HG03060 (cell line): Measurements from ENCODE around the gene MRPL2.
"Not testable (repeated sequence)": the region's sequence is repeated elsewhere in the genome, so short reads cannot be mapped to it uniquely, and the experiment has no call there.

ENCODE experiments used
- ATAC-seq: cut with Tn5 transposase; IDR thresholded peaks from one replicate; pipeline ENCODE4 v1.9.1; 2021; ENCODE audit warnings: low read depth, moderate number of reproducible peaks; ENCODE audit not compliant: unreplicated experiment

Gene MRPL2

DNA sequence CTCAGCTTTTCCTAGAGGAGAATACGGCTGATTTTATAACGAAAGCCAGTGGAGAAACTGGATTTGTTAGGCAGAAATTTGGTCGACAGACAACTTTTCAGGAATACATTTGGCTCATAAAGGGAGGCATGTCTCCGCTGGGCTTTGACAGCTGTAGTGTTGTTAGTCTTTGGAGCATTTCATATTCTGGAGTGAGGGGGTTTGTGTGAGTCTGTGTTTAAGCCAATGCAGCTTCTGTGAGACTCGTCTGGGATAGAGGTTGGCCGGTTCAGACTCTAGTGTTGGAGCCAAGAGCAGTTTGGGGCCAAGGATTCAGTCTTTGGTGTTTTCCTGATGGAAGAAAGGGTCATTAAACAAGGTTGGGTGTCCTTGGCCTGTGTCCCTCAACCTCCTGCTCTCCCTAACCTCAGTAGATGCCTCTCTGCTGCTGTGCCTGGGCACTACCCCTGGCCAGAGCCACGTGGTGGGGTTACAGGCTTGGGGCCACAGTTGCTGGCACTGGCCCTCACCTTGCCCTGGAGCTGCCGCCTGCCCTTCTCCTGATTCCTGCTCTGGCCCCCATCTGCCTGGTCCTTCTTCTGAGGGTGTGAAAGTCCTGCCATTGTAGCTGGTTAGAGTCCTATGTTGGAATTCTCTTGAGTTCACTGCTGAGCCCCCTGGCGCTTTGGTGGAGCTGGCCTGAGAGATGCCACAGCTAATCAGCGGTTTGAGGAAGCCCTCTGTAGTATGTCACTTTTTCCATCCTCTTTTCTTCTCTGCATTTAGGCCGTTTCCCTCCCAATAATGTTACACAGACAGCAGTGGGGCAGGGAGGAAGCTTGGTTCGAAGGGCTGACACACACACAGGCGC lies 23.8 kb upstream of the MRPL2 start:
- no peak for ATAC-seq

GRCh38 chr6:43081922-43082321 lies 22.7 kb upstream of the MRPL2 start:
- ATAC-seq, result not testable (repeated sequence)

DNA sequence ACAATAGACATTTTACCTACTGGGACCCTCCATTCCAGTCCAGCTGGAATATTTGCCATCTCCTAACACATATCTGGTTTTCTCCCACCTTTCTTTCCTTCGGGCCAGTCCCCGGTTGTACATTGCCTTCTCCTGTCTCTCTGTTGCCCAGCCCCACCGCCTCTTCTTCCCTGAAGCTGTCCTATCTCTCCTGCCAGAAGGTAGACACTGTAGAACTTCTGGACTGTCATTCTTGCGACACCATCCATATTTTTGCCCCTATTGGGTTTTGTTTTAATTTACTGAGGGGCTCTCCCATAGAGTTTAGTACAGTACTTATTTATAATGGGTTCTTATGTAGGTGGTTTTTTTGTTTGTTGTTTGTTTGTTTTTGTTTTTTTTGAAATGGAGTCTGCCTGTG lies 21.8 kb upstream of the MRPL2 start:
- no peak for ATAC-seq

DNA sequence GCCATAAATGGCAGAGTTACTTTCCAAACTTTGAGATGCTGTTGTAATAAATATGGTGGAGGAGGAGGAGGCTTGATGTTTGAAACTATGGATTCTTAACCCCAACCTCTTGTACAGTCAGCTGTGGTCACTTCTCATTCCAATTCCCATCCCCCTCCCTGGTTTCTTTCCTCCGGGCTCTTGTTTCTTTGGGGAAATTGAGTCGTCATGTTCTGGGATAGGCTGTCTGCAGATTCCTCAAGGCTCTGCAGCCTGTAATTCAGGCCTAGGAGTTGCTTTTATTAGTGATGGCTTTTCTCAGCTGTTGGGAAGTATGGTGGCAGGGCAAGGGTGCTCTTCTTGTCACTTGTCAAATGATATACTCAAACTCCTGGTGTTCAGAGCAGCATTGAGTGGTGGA lies 19.5 kb upstream of the MRPL2 start:
- no peak for ATAC-seq

- no peak for ATAC-seq
These were observed 18.8 kb upstream of the MRPL2 start for GRCh38 chr6:43077981-43078511.

GRCh38 chr6:43077333-43077809 lies 18.1 kb upstream of the MRPL2 start:
- no peak for ATAC-seq

- no peak for ATAC-seq
These were observed 17.5 kb upstream of the MRPL2 start for GRCh38 chr6:43076464-43077332.

GRCh38 chr6:43075670-43076463 lies 16.6 kb upstream of the MRPL2 start, which contains the start of gene PTK7:
TSS of gene PTK7 (plus strand) at chr6:43076314. CDS start at chr6:43076489, 175 bp downstream.
- ATAC-seq, result no peak

DNA sequence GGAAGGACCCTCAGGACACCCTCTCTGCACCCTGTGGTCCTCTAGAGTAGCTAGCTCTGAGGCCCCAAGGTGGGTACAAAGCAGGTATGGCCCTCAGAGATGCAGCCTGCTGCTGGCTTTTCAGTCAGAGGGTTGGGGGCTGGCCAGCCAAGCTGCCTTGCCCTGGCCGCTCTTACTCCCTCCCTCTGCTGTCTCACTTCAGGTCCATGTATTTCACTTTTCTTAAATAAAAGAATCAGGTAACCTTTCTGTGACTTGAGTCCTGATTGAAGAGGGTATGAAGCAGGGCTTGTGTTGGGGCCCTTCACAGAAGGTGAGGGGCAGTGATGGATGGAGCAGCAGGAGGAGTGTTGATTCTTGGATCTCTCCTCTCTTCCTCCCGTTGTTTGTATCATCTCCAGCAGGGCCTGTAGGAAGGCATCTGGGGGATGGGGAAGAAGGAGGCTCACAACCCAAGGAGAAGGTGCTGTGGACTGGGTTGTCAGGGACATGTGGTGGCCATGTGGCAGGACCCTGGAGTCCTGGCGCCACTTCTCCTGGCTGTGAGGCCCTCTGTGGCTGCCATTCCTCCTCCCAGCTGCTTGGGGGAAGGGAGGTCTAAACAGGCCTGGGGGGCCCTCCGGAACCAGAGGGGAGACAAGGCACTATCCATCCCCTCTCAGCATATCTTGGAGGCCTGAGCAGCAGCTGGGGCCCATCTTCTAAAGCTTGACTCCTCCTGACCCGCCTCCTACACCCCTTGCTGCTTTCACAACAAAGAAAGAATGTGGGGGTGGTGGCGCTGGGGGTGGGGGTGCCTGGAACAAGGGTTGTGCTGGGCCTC lies 15.8 kb upstream of the MRPL2 start:
- ATAC-seq, result no peak

DNA sequence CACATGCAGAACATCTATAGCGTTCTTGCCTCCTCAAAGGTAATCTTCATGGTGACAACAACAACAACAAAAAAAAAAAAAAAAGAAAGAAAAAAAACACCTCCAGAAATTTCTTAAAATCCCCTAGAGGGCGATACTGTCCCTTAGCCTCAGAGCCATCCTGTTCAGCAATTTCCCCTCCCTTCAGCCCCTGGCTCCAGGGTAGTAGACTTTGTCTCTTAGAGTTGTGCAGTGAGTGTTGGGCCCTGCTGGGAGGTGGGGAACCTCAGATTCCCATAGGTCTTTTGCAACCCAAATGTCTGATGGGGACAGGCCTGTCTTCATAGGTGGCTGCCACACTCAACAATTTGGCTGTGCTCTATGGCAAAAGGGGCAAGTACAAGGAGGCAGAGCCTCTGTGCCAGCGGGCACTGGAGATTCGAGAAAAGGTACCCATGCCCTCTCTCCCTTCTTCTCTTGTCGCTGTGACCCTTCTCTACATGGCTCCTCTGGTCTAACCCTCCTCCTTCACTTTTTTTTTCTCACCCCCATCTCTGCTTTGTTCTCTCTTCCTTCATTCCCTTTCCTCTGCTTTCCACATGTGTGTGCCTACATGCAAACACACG lies 10.9 kb upstream of the MRPL2 start:
- ATAC-seq, result no peak

- ATAC-seq, result no peak
These were observed 3.6 kb upstream of the MRPL2 start for GRCh38 chr6:43062818-43063217.

- ATAC-seq, result no peak
These were observed 2.6 kb upstream of the MRPL2 start for GRCh38 chr6:43061861-43062260.

DNA sequence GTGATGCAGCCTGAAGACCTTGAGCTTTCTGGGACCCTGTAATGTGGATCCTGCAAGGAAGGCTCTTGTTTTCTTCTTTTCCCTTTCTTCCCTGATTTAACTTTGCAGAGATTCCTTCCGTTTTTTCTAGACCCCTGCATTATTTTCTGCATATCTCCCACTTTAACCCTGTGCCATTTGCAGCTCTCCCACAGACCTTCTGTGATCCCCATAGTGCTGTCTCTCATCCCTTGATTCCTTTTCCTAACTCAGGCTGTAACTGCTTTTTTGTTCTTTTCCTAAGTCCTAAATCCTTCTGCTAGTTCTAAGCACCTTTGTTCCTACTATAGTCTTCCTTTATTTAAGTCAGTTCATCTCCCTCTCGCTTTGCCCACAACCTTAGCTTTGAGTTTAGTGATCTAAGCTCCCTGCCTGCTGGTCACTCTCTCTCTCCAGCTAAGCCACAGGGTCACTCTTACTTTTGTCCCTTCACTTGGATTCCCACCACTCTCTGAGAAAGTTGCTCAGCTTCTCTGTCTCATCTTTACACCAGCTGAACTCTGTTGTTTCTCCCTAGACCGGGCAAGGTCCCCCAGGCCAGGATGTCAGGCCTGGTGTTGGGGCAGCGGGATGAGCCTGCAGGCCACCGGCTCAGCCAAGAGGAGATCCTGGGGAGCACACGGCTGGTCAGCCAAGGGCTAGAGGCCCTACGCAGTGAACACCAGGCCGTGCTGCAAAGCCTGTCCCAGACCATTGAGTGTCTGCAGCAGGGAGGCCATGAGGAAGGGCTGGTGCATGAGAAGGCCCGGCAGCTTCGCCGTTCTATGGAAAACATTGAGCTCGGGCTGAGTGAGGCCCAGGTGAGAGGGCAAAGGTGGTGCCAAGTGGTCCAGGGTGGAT lies 1.8 kb upstream of the MRPL2 start:
- no peak for ATAC-seq

DNA sequence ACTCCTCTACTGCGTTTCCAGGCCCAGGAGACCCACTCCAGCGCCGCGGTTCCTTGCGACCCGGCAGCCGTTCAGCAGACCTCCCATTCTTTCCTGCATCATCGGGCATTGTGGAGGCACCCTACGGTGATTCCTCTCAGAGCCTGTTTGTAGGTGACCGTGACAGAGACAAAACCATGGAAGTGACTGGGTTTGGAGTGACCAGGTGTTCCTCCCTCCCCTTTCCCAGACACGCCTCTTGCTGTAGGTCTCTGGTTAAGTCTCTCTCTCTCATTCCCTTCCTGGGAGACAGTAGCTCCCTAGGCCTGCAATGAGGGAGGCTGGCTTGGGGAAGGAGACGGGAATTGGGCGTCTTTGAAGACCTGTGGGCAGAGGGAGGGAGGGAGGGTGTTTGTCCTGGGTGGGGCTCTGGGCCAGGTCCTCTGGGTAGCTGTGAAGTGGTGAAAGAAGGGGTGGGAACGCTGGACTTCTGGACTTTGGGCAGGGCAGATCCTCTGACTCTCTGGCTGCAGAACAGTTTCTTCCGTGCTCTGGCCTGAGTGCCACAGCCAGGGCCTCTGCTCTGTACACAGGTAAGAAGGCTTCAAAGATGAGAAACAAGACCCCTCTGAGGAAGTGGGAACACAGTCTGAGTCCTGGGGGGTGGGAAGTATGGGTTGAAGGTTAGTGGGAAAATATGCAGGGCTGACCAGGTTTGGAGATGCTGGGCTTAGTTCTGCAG lies 960 bp upstream of the MRPL2 start:
- ATAC-seq, result no peak

DNA sequence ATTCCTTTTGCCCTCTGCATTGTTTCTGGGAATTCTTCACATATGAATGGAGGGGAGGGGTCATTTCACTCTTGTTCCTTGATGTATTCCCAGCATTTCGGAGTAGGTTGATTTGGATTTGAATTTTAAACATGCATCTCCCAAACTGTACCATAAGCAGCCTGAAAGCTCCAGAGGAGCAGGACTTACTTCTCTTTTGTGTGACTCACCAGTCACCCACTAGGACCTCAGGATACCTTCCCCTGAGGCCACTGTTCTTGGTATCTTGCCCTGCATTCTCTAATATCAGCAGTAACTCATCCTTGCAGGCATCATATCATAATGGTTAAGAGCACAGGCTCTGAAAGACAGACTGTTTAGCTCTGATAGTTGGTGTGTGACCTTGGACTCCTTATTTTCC lies 703 bp downstream of the MRPL2 start:
- ATAC-seq, result no peak

DNA sequence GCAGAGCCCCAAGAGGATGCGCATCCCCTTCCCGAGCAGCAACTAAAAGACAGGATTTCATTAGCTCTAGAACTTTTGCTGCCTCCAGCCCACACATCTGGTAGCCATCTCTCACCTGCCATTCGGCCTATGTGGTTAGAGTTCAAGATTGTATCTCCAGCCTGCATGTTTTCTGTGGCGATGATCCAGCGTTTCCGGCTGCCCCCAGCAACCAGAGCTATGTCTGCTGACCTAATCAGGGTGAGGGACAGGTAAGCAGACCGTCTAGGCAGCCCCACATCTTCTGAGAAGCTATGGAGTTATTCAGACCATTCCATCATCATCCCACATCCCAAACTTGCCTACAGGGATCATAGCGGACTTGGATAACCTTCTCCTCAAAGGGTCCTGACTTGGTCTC lies 3.3 kb downstream of the MRPL2 start:
- no peak for ATAC-seq

- no peak for ATAC-seq
These were observed 4.9 kb downstream of the MRPL2 start for GRCh38 chr6:43054206-43054943.
